Lower lobe of right lung (tissue), 2 donors: ENCODE data around the gene SMAD5. TPM values are rescaled to one million over a fixed set of nuclear protein-coding genes. Genes with fewer than 3 reads are reported as not detected.

ENCODE experiments used
- ATAC-seq, 2 donors: fragments of 200-7000 bp; cut with Tn5 transposase; one replicate each; pipeline ENCODE4 v1.9.1; 2020 to 2022; ENCODE audit warnings: mild to moderate bottlenecking in 2 of 2, moderate library complexity in 2 of 2
- DNase-seq: peaks from one replicate; pipeline ENCODE4 v3.0.0-alpha.2; 2020
- H3K27ac ChIP-seq: fragments of 200-600 bp; one replicate; pipeline ENCODE4 v1.8.0; 2022
- H3K27me3 ChIP-seq: fragments of 200-600 bp; one replicate; pipeline ENCODE4 v1.8.0; 2022; ENCODE audit warnings: low read depth
- H3K36me3 ChIP-seq: fragments of 200-600 bp; one replicate; pipeline ENCODE4 v1.8.0; 2022; ENCODE audit warnings: mild to moderate bottlenecking
- H3K4me1 ChIP-seq: fragments of 200-600 bp; one replicate; pipeline ENCODE4 v1.8.0; 2022
- H3K4me3 ChIP-seq: fragments of 200-600 bp; one replicate; pipeline ENCODE4 v1.8.0; 2022; ENCODE audit warnings: mild to moderate bottlenecking
- H3K9me3 ChIP-seq: fragments of 200-600 bp; one replicate; pipeline ENCODE4 v1.8.0; 2022
- CTCF ChIP-seq: fragments of 200-600 bp; IDR thresholded peaks from one replicate; pipeline ENCODE4 v1.8.0; 2022; ENCODE audit warnings: antibody characterized with exemption, mild to moderate bottlenecking
- intact Hi-C: fragments of 100-400 bp; cut with DNase I; formaldehyde crosslinking; loops from one replicate; pipeline ENCODE4 v1.11.0; 2022
- total RNA-seq: library from RNA; stranded (reverse); fragmentation: NEBNext Ultra II Directional; extraction: Animal tissue kit (Norgen Biotek cat#: 25700); gene quantifications from one replicate; pipeline ENCODE4 v1.2.1, GENCODE V29; 2021
- donor health status: DM: no; HTN: yes; CAD: no; lungs with severe emphysema.

Gene SMAD5
- total RNA-seq, 1 donor from 2014 or later = 61.9 TPM

GRCh38 chr5:136232316-136232715, 99.7 kb downstream of the SMAD5 start:
- no peaks in the 10 kb centered on the region for H3K9me3 ChIP-seq
- no peaks in the 10 kb centered on the region for H3K4me1 ChIP-seq
- ATAC-seq (no peak), DNase-seq (no peak)
- no peaks in the 10 kb centered on the region for H3K36me3 ChIP-seq
- H3K27me3 ChIP-seq = peaks cover 17% of the 10 kb centered on the region
- no peak overlapping the region for H3K4me3 ChIP-seq
- H3K27ac ChIP-seq = no peak overlapping the region
- intact Hi-C loops = no loop called here
- TF ChIP-seq CTCF = no peak

Other genes with a start within 250 kb of the SMAD5 start
- gene IL9, start 237.0 kb upstream of the SMAD5 start, total RNA-seq = not detected
- gene LECT2, start 177.9 kb upstream of the SMAD5 start, total RNA-seq = not detected
- 140 TPM for gene TGFBI, start 103.9 kb upstream of the SMAD5 start, total RNA-seq
- not detected for gene SMIM32, start 60.3 kb downstream of the SMAD5 start, total RNA-seq
- not detected for gene TRPC7, start 232.7 kb downstream of the SMAD5 start, total RNA-seq